GM18868 (cell line): ENCODE results near the gene PLEKHB1.

Source experiments
- ATAC-seq: cut with Tn5 transposase; IDR thresholded peaks from one replicate; pipeline ENCODE4 v1.9.1; 2021; ENCODE audit warnings: mild to moderate bottlenecking, moderate library complexity; ENCODE audit not compliant: unreplicated experiment

The PLEKHB1 gene

GRCh38 chr11:73648121-73648520 is 1.7 kb downstream of the PLEKHB1 start:
- no peak for ATAC-seq

DNA sequence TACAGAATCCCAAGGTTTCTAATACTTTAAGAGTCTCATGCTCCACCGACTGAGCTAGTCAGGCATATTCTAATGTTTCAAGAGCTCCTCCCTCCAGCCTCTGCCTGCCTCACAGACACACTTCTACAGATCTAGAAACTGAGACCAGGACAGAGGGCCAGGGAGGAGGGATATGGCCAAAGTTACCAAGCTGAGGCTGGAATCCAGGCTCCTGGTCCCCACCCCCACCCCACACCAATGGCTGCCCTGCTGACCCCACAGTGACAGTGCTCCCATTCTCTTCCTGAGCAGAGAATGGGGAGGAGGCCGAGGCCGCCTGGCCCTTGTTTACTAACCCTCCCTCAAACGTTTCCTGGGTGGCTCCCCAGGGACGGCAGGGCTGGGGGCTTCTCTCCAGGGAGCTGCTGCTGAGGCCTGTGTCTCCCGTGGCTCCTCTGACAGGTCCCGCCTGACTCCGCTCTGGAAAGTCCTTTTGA is 2.2 kb downstream of the PLEKHB1 start:
- no peak for ATAC-seq

DNA sequence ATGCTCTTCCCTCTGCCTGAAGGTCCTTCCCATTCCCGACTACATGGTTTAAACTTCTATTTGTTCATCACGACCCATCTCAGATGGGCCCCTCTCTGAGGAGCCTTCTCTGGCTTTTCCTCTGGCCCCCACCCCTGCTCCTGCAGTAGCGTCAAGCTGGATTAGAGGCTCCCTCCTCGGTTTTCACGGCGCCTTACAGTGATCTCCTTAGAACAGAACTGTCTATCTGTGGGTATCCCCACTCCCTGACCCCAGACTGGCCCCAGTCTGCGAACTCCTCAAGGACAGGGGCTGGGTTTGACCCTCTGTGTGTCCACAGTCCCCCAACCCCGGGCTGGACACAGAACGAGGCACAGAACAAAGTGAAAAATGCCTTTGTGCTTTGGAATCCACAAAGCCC is 2.8 kb downstream of the PLEKHB1 start:
- no peak for ATAC-seq

DNA sequence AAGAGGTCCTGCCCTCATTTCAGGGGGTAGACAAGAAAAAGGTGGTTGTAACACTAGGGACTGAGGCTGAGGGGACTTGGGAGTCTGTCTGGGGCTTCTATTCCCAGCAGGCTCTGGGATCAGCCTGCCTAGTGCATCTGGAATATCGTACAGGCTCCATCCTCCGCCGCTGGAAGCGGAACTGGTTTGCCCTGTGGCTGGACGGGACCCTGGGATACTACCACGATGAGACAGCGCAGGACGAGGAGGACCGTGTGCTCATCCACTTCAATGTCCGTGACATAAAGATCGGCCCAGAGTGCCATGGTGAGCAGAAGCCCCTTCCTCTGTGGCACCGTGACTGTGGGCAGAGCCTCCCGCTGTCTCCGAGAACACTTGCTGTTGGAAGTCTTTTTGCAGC is 4.0 kb downstream of the PLEKHB1 start:
- ATAC-seq: no peak

- ATAC-seq: no peak
These were observed 4.9 kb downstream of the PLEKHB1 start for GRCh38 chr11:73651252-73651651.

GRCh38 chr11:73651661-73652045 is 5.3 kb downstream of the PLEKHB1 start:
- no peak for ATAC-seq

DNA sequence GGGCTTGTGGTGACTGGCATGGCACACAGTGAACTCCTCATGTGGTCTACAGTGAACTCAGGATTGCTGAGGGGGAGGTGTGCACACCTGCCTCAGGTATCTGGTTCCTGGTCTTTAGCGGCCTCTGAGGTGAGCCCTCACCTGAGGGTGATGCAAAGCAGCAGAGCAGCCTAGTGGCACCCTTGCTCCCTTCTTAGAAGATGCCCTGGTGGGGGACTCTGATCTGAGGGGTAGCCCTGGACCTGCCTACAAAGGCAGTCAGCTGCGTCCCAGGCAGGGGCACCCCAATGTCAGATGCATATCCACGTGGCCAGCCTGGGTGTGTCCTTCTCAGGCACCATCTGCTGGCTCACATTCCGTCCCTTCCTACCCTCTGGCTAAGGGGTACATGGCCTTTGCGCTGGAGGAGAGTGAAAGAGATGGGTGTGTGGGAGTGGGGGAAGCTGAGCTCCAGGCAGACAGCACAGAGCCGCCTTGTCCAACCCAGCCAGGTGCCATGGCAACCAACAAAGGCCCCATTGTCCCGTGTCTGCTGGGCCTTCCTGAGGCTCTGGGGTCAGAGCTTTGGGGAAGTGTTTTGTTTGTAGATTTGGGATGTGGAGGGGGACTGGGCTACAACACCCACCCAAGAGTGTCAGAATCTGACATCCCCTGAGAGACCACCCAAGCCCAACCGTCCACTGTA is 5.8 kb downstream of the PLEKHB1 start:
- no peak for ATAC-seq

- no peak for ATAC-seq
These were observed 6.6 kb downstream of the PLEKHB1 start for GRCh38 chr11:73652856-73653559.

DNA sequence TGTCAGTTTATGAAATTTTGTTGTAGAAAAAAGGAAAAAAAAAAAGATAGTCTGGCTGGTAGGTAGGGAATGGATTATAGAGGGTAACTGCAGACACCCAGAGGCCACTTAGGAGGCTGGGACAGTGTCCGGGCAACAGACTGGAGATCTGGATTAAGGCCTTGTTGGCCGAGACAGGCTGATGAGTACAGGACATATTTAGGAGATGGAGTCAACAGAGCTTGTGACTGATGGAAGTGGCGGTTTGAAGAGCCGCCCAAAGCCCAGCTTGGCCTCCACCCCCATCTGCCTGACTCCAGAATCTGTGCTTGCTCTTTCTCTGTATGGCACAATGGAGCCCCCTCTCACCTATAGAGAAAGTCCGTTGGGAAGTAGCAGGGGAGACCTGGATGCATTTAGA is 7.6 kb downstream of the PLEKHB1 start:
- no peak for ATAC-seq

DNA sequence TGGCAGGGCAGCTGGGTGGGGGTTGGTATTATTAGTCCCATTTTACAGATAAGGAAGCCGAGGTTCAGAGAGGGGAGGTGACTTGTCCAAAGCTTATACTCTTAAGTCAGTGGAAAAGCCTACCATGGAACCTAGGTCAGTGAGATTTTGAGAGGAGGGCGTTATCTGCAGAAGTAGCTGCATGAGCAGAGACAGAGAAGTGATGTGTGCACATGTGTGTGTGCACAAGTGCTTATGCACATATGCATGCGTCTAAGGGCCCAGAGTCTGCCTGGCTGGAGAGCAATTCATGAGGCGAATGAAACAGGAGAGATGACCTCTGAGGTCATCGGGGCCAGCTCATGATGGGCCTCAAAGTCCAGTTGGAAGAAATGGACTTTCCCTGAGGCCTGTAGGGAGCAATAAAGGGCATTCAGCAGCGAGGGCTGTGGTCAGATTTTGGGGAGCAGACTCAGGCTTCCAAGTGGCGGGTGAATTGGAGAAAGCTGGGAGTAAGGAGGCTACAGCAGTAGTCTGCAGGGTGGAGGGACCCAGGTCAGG is 8.2 kb downstream of the PLEKHB1 start:
- ATAC-seq: no peak

DNA sequence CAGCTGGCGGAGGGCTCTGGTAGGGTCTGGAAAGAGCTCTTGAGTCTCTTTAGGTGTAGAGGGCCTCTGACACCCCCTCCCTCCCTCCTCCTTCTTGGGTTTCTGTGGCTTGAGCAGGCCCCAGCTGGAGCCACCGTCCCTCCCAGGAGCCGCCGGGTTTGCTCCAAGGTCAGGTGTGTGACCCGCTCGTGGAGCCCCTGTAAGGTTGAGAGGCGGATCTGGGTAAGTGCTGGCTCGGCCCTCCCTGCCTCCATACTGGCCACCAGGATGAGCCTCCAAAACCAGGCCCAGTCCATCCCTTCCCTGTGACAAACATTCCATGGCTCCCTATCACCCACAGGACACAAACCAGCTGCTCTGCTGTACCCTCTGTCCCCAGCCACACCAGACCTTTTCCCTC is 9.3 kb downstream of the PLEKHB1 start:
- ATAC-seq: no peak

DNA sequence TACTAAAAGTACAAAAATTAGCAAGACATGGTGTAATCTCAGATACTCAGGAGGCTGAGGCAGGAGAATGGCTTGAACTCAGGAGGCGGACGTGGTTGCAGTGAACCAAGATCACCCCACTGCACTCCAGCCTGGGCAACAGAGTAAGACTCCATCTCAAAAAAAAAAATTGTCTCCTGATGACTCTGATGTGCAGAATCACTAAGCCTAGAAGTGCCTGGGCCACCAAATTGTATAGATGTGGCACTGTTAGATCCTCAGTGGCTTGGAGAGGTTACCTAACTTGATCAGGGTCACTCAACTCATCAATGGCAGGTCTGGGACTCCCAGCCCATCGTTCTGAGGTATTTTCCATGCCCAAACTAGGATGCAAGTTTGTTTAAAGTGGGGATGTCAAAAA is 10.6 kb downstream of the PLEKHB1 start:
- no peak for ATAC-seq

DNA sequence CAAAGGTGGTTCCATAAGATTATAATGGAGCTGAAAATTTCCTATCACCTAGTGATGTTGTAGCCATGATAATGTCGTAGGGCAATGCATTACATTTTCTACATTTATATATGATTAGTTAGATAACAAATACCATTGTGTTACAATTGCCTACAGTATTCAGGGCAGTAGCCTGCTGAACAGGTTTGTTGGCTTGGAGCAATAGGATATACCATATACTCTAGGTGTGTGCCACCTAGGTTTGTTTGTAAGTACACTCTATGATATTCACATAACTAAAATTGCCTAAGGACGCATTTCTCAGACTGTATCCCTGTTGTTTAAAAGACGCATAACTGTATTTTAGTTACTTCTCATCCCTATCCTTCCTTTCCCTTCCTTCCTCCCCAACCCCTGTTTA is 13.6 kb downstream of the PLEKHB1 start:
- no peak for ATAC-seq

- no peak for ATAC-seq
These were observed 14.2 kb downstream of the PLEKHB1 start for GRCh38 chr11:73660497-73661034.

GRCh38 chr11:73661035-73661628 is 14.8 kb downstream of the PLEKHB1 start:
- peak; percentile 72 for ATAC-seq

GRCh38 chr11:73662445-73663157 is 16.2 kb downstream of the PLEKHB1 start:
- ATAC-seq: no peak

DNA sequence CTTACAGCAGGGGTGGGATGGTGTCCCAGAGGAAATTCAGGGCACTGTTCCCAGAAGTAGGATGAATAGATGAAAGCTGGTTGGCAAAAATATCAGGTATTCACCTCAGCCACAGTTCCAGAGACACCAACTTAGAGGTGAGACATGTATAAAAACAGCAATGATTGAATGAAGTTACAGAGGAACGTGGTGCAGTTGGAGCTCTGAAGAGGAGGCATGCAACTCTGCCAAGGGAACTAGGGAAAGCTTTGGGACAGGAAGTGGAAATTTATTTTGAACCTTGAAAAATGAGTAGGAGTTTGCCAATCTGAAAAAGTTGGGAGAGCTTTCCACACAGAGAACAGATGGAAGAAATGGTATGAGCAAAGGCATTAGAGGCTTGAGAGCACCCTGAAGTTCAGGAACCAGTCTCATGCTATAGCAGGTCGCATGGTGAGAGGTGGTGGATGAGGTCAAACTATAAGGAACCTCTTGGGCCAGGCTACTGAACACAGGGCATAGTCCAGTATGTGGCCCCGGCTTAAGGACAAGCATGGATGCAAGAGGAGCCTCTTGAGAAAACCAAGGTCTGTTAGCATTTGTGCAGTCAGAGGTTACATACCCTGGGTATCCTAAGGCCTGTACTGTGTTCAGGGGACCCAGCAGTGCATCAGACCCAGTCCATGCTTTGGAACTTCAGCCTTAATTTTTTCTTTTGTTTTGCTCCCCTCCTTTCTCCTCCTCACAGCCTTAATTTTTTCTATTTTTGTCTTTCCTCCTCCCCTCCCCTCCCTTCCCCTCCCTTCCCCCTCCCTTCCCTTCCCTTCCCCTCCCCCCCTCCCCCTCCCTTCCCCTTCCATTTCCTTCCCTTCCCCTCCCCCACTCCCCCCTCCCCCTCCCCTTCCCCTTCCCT is 17.5 kb downstream of the PLEKHB1 start:
- no peak for ATAC-seq

- no peak for ATAC-seq
These were observed 18.5 kb downstream of the PLEKHB1 start for GRCh38 chr11:73664877-73665276.

DNA sequence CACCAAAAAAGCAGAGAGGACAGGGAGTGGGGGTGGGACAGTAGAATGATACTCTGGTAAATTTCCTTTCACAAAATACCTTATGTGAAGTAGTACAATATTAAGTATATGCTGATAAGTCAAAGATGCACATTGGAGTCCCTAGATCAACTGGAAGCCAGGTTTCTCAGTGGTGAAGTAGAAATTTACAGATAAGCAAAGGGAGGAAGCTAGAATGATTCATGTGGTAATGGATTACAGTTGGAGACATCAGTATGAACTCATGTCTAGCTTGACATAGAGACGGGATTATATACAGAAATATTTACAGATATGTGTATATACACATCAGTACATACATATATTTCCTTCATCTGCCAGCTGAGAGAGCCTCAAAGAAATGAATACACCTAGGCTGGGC is 21.5 kb downstream of the PLEKHB1 start:
- no peak for ATAC-seq

DNA sequence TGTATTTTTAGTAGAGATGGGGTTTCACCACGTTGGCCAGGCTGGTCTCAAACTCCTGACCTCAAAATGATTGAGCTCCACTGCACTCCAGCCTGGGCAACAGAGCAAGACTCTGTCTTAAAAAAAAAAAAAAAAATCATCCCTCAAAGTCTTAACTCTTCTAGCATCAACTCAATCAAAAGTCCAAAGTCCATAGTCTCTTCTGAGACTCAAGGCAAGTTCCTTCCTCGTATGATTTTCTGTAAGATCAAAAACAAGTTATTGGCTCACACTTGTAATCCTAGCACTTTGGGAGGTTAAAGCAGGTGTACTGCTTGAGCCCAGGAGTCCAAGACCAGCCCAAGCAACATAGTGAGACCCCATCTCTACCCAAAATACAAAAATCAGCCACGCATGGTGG is 24.4 kb downstream of the PLEKHB1 start:
- no peak for ATAC-seq
